GM21619 (cell line): ENCODE data around the gene PHLDB2.

Experiments used
- ATAC-seq: cut with Tn5 transposase; IDR thresholded peaks from one replicate; pipeline ENCODE4 v1.9.1; 2021; ENCODE audit not compliant: unreplicated experiment

PHLDB2 gene

GRCh38 chr3:111956995-111957734, 98.1 kb downstream of the PHLDB2 start:
- ATAC-seq: no peak

DNA sequence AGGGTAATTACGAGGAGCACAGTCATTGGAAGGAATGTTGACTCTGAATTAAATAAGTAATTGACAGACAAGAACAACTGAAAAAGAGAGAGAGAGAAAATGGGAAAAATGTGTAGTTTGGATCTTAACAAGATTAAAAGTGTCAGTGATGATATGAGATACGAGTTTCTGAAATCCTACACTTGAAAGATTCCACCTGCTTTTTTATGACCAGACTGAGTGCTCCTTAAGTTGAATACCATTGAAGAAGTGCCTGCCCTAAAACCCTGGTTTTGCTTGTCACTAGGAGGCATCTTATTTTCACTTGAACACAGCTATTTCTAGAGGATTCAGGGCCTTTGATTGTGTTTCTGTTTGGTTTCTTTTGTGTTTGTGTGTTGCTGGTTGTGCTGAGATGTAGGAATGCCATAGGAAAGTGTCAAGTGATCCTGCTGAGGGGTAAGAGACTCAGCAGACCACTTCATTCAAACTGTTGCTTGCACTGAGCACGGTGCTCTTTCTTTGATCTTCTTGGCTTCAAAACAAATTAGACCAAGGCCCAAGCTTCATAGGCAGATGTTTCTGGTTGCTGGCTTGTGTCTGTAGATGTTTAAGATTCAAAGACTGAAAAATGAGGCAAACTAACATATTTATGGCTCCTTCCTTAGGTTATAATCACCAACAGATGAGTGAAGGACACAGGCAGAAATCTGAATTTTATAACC, 102.5 kb downstream of the PHLDB2 start:
- ATAC-seq: no peak

GRCh38 chr3:111963424-111963823, 104.4 kb downstream of the PHLDB2 start:
- no peak for ATAC-seq

GRCh38 chr3:111965484-111965883, 106.4 kb downstream of the PHLDB2 start:
- ATAC-seq: no peak

DNA sequence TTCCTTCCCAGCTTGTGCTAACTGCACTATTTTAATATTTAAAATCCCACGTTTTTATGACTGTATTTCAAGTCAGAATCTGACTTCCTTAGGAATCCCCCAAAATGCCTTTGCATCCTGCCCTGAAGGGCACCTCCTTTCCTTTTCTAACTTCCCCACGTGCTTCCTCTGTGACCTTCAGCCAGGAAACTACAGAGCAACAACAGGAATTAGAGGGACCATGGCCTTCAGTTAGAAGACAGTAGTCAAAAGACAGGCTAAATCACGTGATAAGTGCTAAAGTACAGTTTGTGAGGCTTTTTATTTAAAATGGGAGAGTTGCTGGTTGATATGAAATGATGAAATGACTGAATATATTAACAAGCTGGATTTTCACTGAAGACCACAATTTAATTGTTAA, 108.0 kb downstream of the PHLDB2 start:
- no peak for ATAC-seq

- peak; percentile 96 for ATAC-seq
Measured at GRCh38 chr3:111967651-111968274, 108.7 kb downstream of the PHLDB2 start.

GRCh38 chr3:111968319-111969054, 109.4 kb downstream of the PHLDB2 start:
- no peak for ATAC-seq

GRCh38 chr3:111970376-111970775, 111.3 kb downstream of the PHLDB2 start:
- no peak for ATAC-seq

- ATAC-seq: no peak
Measured at GRCh38 chr3:111971533-111972130, 112.6 kb downstream of the PHLDB2 start.

- no peak for ATAC-seq
Measured at GRCh38 chr3:111972891-111973290, 113.8 kb downstream of the PHLDB2 start.

- no peak for ATAC-seq
Measured at GRCh38 chr3:111975131-111975530, 116.1 kb downstream of the PHLDB2 start.

DNA sequence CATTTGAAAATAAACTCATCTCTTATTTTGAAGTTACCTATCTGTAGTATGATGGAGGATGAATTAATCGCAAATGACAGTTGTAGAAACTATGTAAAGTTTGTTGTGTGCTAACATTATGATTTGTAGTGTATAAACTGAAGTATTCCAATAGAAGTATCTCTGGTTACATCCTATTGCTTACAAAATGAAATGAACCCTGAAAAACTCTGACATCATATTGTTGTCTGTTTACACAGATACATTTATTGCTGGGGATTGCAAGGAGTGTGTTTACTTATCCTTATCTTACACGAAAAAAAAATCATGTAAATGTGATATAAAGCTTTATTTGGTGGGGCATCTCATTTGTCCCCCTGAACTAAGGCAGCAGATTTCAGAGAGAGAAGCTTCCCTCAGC, 117.2 kb downstream of the PHLDB2 start:
- no peak for ATAC-seq

DNA sequence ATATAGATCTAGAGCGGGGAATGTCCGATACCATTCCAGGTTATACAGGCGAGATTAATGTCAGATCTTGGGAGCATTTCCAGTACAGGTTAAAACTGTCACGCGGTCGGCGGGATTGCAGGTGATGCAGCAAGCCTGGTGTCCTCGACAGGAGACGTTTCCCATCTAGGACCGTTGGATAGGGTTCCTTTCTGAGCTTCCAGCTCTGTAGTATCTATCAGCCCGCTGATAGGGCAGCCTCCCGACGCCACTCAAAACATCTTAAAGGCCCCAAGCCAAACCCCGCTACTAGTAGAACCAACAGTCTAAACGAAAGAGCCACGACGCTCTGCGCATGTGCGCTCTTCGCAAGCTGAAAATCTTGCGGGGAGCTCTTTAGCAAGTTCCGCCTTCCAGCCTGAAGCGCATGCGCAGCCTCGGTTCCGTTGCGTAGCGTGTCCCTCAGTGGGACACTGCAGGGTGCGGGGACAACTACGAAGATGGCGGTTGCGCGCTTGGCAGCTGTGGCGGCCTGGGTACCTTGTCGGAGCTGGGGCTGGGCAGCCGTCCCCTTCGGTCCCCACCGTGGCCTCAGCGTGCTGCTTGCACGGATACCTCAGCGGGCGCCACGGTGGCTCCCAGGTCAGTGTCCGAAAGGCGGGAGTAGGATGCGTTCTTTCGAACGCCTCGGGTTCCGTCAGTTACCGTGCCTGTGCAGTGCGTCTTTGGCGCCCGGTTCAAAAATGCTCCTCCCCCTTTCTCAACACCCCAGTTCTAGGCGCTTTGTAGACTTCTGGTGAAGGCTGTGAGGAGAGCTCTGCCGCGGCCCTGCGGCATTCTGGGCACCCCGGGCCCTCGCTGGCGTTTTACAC, 119.7 kb downstream of the PHLDB2 start, which contains the start of gene ABHD10:
Gene ABHD10, plus strand, starts transcription at position 444 of the 851 bp plus-strand sequence. Its CDS starts 36 bp downstream, at position 480.
- peak; percentile 96 for ATAC-seq

GRCh38 chr3:111979434-111980038, 120.5 kb downstream of the PHLDB2 start:
- peak; percentile 25 for ATAC-seq

DNA sequence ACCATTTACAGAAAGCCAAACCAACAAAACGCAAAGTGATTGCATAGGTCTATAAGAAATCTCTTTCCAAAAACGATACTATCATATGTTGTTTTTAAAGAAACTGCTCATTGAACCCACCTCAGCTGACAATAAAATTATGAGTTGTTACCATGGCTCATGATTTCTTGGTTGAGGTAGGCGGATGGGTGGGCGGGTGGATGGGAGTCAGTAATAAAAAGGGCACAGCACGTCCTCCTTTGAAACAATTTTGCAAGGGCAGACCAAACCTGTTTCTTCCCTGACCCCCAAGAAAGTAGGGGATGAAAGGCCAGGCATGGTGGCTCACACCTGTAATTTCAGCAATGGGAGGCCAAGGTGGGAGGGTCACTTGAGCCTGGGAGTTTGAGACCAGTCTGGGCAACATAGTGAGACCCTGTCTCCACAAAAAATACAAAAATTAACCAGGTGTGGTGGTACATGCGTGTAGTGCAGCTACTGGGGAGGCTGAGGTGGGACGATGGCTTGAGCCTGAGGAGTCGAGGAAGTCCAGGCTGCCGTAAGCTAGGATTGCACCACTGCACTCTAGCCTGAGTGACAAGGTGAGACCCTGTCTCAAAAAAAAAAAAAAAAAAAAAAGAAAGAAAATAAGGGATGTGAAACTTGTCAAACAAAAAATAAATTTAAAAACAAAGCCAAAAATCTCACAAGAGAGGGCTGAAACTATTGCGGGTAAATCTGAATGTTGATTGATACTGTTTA, 121.8 kb downstream of the PHLDB2 start:
- ATAC-seq: no peak

GRCh38 chr3:111981457-111981763, 122.3 kb downstream of the PHLDB2 start:
- no peak for ATAC-seq

GRCh38 chr3:111984636-111985298, 125.7 kb downstream of the PHLDB2 start:
- ATAC-seq: no peak

GRCh38 chr3:111986800-111987199, 127.7 kb downstream of the PHLDB2 start:
- no peak for ATAC-seq
